Stomach smooth muscle (tissue), 2 donors: ENCODE measurements around the gene PTPRN2.

Source experiments
- H3K27ac ChIP-seq: one replicate; pipeline ENCODE4 v1.7.0; 2013; ENCODE audit warnings: mild to moderate bottlenecking, low read length, inconsistent platforms
- H3K27me3 ChIP-seq, 2 donors: one replicate each; pipeline ENCODE4 v1.7.0; 2013; ENCODE audit warnings: low read length in 2 of 2; ENCODE audit not compliant: insufficient read depth in 2 of 2, control insufficient read depth in 1 of 2
- H3K36me3 ChIP-seq, 2 donors: one replicate each; pipeline ENCODE4 v1.7.0; 2013; ENCODE audit warnings: low read length in 2 of 2; ENCODE audit not compliant: control insufficient read depth in 2 of 2, insufficient read depth in 2 of 2
- H3K4me1 ChIP-seq: one replicate; pipeline ENCODE4 v1.7.0; 2013; ENCODE audit warnings: low read length; ENCODE audit not compliant: control insufficient read depth, insufficient read depth
- H3K4me3 ChIP-seq, 2 donors: one replicate each; pipeline ENCODE4 v1.7.0; 2013; ENCODE audit warnings: low read length in 2 of 2
- H3K9ac ChIP-seq, 2 donors: one replicate each; pipeline ENCODE4 v1.7.0; 2013; ENCODE audit warnings: low read length in 2 of 2, mild to moderate bottlenecking in 1 of 2
- H3K9me3 ChIP-seq, 2 donors: one replicate each; pipeline ENCODE4 v1.7.0; 2013; ENCODE audit warnings: low read length in 2 of 2; ENCODE audit not compliant: control insufficient read depth in 2 of 2
- donor health status: healthy.
- donor health status: Pancreatic carcinoma.

The PTPRN2 gene

GRCh38 chr7:158067931-158068482 lies 519.6 kb downstream of the PTPRN2 start:
- Histone ChIP-seq H3K9me3 (no peaks in the 10 kb centered on the region), H3K27ac (no peak overlapping the region), H3K9ac (no peak overlapping the region), H3K36me3 (no peaks in the 10 kb centered on the region), H3K4me1 (no peaks in the 10 kb centered on the region), H3K4me3 (no peak overlapping the region), H3K27me3 (peaks cover 0 to 2% of the 10 kb centered on the region in 2 donors)

- no peaks in the 10 kb centered on the region for H3K36me3 ChIP-seq
- H3K27me3 ChIP-seq: peaks cover 0 to 2% of the 10 kb centered on the region in 2 donors
- peaks cover 0 to 3% of the 10 kb centered on the region in 2 donors for H3K9me3 ChIP-seq
- H3K4me3 ChIP-seq: no peak overlapping the region
- no peaks in the 10 kb centered on the region for H3K4me1 ChIP-seq
- no peak overlapping the region for H3K9ac ChIP-seq
- H3K27ac ChIP-seq: no peak overlapping the region
Measured at GRCh38 chr7:158067219-158067930, 520.2 kb downstream of the PTPRN2 start.

- Histone ChIP-seq H3K9ac (no peak overlapping the region), H3K9me3 (peaks cover 0 to 7% of the 10 kb centered on the region in 2 donors), H3K4me1 (no peaks in the 10 kb centered on the region), H3K27me3 (peaks cover 0 to 2% of the 10 kb centered on the region in 2 donors), H3K27ac (no peak overlapping the region), H3K4me3 (no peak overlapping the region), H3K36me3 (no peaks in the 10 kb centered on the region)
Measured at GRCh38 chr7:158066085-158066484, 521.5 kb downstream of the PTPRN2 start.

- peaks cover 0 to 2% of the 10 kb centered on the region in 2 donors for H3K27me3 ChIP-seq
- peaks cover 0 to 7% of the 10 kb centered on the region in 2 donors for H3K9me3 ChIP-seq
- H3K4me3 ChIP-seq: no peak overlapping the region
- H3K36me3 ChIP-seq: no peaks in the 10 kb centered on the region
- H3K9ac ChIP-seq: no peak overlapping the region
- no peaks in the 10 kb centered on the region for H3K4me1 ChIP-seq
- H3K27ac ChIP-seq: no peak overlapping the region
Measured at GRCh38 chr7:158065340-158065739, 522.3 kb downstream of the PTPRN2 start.

- no peak overlapping the region for H3K4me3 ChIP-seq
- no peak overlapping the region for H3K9ac ChIP-seq
- no peaks in the 10 kb centered on the region for H3K4me1 ChIP-seq
- no peak overlapping the region for H3K27ac ChIP-seq
- peaks cover 0 to 7% of the 10 kb centered on the region in 2 donors for H3K9me3 ChIP-seq
- peaks cover 0 to 2% of the 10 kb centered on the region in 2 donors for H3K27me3 ChIP-seq
- H3K36me3 ChIP-seq: no peaks in the 10 kb centered on the region
Measured at GRCh38 chr7:158064631-158065030, 523.0 kb downstream of the PTPRN2 start.

- Histone ChIP-seq H3K4me3 (no peak overlapping the region), H3K4me1 (no peaks in the 10 kb centered on the region), H3K9ac (no peak overlapping the region), H3K27ac (no peak overlapping the region), H3K9me3 (peaks cover 0 to 7% of the 10 kb centered on the region in 2 donors), H3K27me3 (peaks cover 0 to 2% of the 10 kb centered on the region in 2 donors), H3K36me3 (no peaks in the 10 kb centered on the region)
Measured at GRCh38 chr7:158063850-158064610, 523.6 kb downstream of the PTPRN2 start.

GRCh38 chr7:158062661-158063060 lies 525.0 kb downstream of the PTPRN2 start:
- Histone ChIP-seq H3K36me3 (no peaks in the 10 kb centered on the region), H3K4me3 (no peak overlapping the region), H3K27ac (no peak overlapping the region), H3K9ac (no peak overlapping the region), H3K4me1 (no peaks in the 10 kb centered on the region), H3K9me3 (peaks cover 0 to 7% of the 10 kb centered on the region in 2 donors), H3K27me3 (peaks cover 0 to 2% of the 10 kb centered on the region in 2 donors)

GRCh38 chr7:158061884-158062656 lies 525.6 kb downstream of the PTPRN2 start:
- H3K4me1 ChIP-seq: no peaks in the 10 kb centered on the region
- H3K9ac ChIP-seq: no peak overlapping the region
- H3K27ac ChIP-seq: no peak overlapping the region
- H3K36me3 ChIP-seq: no peaks in the 10 kb centered on the region
- H3K27me3 ChIP-seq: peaks cover 0 to 2% of the 10 kb centered on the region in 2 donors
- H3K9me3 ChIP-seq: peaks cover 0 to 7% of the 10 kb centered on the region in 2 donors
- no peak overlapping the region for H3K4me3 ChIP-seq

GRCh38 chr7:158061026-158061630 lies 526.5 kb downstream of the PTPRN2 start:
- Histone ChIP-seq H3K36me3 (no peaks in the 10 kb centered on the region), H3K9me3 (peaks cover 0 to 7% of the 10 kb centered on the region in 2 donors), H3K4me1 (no peaks in the 10 kb centered on the region), H3K4me3 (no peak overlapping the region), H3K9ac (no peak overlapping the region), H3K27me3 (peaks cover 0 to 2% of the 10 kb centered on the region in 2 donors), H3K27ac (no peak overlapping the region)

GRCh38 chr7:158060216-158060615 lies 527.4 kb downstream of the PTPRN2 start:
- peaks cover 0 to 2% of the 10 kb centered on the region in 2 donors for H3K27me3 ChIP-seq
- H3K4me1 ChIP-seq: no peaks in the 10 kb centered on the region
- peaks cover 0 to 7% of the 10 kb centered on the region in 2 donors for H3K9me3 ChIP-seq
- no peak overlapping the region for H3K27ac ChIP-seq
- H3K4me3 ChIP-seq: no peak overlapping the region
- no peaks in the 10 kb centered on the region for H3K36me3 ChIP-seq
- no peak overlapping the region for H3K9ac ChIP-seq
